Endothelial cell of umbilical vein (primary cell): ENCODE data around the gene LCTL. TPM values are rescaled to one million over a fixed set of nuclear protein-coding genes. Genes with fewer than 3 reads are reported as not detected.

Experiments used
- BruUV-seq: library from RNA; stranded (reverse); fragments of 400-500 nt; replicated peaks from 2 replicates; lab custom pipeline; 2021; lab: Mats Ljungman, UMichigan
- CTCF ChIA-PET: fragments of 300-600, 350-600 bp; sonication (Branson Sonifier 250); formaldehyde crosslinking; loops from one replicate; lab custom pipeline; 2021; ENCODE audit warnings: antibody characterized with exemption, inconsistent platforms; lab: Charles Lee
- POLR2A ChIA-PET: fragments of 300-600, 350-600 bp; sonication (Branson Sonifier 250); formaldehyde crosslinking; loops from one replicate; lab custom pipeline; 2021; ENCODE audit warnings: antibody characterized with exemption, inconsistent platforms; lab: Charles Lee
- DNase-seq: peaks from one replicate; pipeline ENCODE4 v3.0.0-alpha.2; 2011; ENCODE audit warnings: low read depth, low spot score
- FAIRE-seq: peaks from 2 replicates; lab custom pipeline; 2011; peaks lifted over from hg19 to GRCh38; lab: Jason Lieb, UNC
- H2AFZ ChIP-seq: 2 replicates; pipeline ENCODE4 v1.6.0; 2012; ENCODE audit warnings: low read depth, low read length, control low read depth, inconsistent platforms
- H3K27ac ChIP-seq: 2 replicates; pipeline ENCODE4 v1.5.1; 2011; ENCODE audit warnings: low read depth, mild to moderate bottlenecking, control low read depth, low read length, moderate library complexity; ENCODE audit not compliant: insufficient read depth
- H3K27me3 ChIP-seq, 2 experiments: 2 replicates each; pipeline versions ENCODE4 v1.6.0 to v1.6.1; 2011; ENCODE audit warnings: low read length in 2 of 2, mixed read lengths in 1 of 2; ENCODE audit not compliant: control insufficient read depth in 2 of 2, insufficient read depth in 2 of 2
- H3K36me3 ChIP-seq, 2 experiments: 2 replicates in 1 of 2; 3 replicates in 1 of 2; pipeline ENCODE4 v1.5.1; 2011; ENCODE audit warnings: low read length in 2 of 2, mild to moderate bottlenecking in 1 of 2, moderate library complexity in 1 of 2; ENCODE audit not compliant: control insufficient read depth in 2 of 2, insufficient read depth in 2 of 2; ENCODE audit errors: extremely low read depth in 1 of 2
- H3K4me1 ChIP-seq: 3 replicates; pipeline ENCODE4 v1.5.1; 2011; ENCODE audit warnings: mild to moderate bottlenecking, low read length; ENCODE audit not compliant: control insufficient read depth, insufficient read depth; ENCODE audit errors: extremely low read depth
- H3K4me2 ChIP-seq: 2 replicates; pipeline ENCODE4 v1.6.1; 2011; ENCODE audit warnings: low read length, control low read depth, mixed read lengths; ENCODE audit not compliant: insufficient read depth
- H3K4me3 ChIP-seq, 3 experiments: fragments of 200-600 bp in 1 of 3; sonication (generic), shearing (Covaris generic) in 1 of 3; replicated peaks in 1 of 3; 2 replicates each; pipeline ENCODE4 v1.5.1; 2011 to 2016; ENCODE audit warnings: control low read depth in 3 of 3, low read length in 3 of 3, mild to moderate bottlenecking in 2 of 3, inconsistent platforms in 1 of 3, low read depth in 1 of 3, moderate library complexity in 1 of 3; ENCODE audit not compliant: insufficient read depth in 1 of 3
- H3K79me2 ChIP-seq: 2 replicates; pipeline ENCODE4 v1.6.0; 2012; ENCODE audit warnings: low read length, inconsistent platforms; ENCODE audit not compliant: control insufficient read depth, insufficient read depth
- H3K9ac ChIP-seq: replicated peaks from 2 replicates; pipeline ENCODE3; 2011; ENCODE audit warnings: low read length, control low read depth; ENCODE audit not compliant: insufficient read depth; ENCODE audit errors: extremely low read depth
- H3K9me1 ChIP-seq: replicated peaks from 3 replicates; pipeline ENCODE4 v1.6.0; 2011; ENCODE audit warnings: mild to moderate bottlenecking, low read length; ENCODE audit not compliant: control insufficient read depth, insufficient read depth; ENCODE audit errors: extremely low read depth
- H3K9me3 ChIP-seq: replicated peaks from 2 replicates; pipeline ENCODE4 v1.5.1; 2012; ENCODE audit warnings: low read length, inconsistent platforms; ENCODE audit not compliant: control insufficient read depth, insufficient read depth
- H4K20me1 ChIP-seq: replicated peaks from 2 replicates; pipeline ENCODE3; 2011; ENCODE audit warnings: mild to moderate bottlenecking, low read length; ENCODE audit not compliant: control insufficient read depth, insufficient read depth; ENCODE audit errors: extremely low read depth
- EZH2 ChIP-seq: IDR thresholded peaks from 2 replicates; pipeline ENCODE4 v1.6.1; 2012; ENCODE audit warnings: borderline replicate concordance, low read depth, mild to moderate bottlenecking, moderate library complexity, low read length, inconsistent platforms; ENCODE audit not compliant: severe bottlenecking
- FOS ChIP-seq: IDR thresholded peaks from 2 replicates; pipeline ENCODE4 v1.6.1; 2011; ENCODE audit warnings: mild to moderate bottlenecking, low read length, moderate library complexity, borderline replicate concordance; ENCODE audit not compliant: insufficient read depth
- GATA2 ChIP-seq: IDR thresholded peaks from 2 replicates; pipeline ENCODE4 v1.7.0; 2011; ENCODE audit warnings: low read depth, mild to moderate bottlenecking, moderate library complexity, mixed read lengths, low read length; ENCODE audit not compliant: insufficient read length, insufficient read depth
- JUN ChIP-seq: IDR thresholded peaks from 2 replicates; pipeline ENCODE4 v1.6.1; 2011; ENCODE audit warnings: borderline replicate concordance, low read depth; ENCODE audit not compliant: insufficient read length, insufficient read depth
- MAX ChIP-seq: IDR thresholded peaks from 2 replicates; pipeline ENCODE4 v1.6.1; 2011; ENCODE audit not compliant: insufficient read depth, insufficient read length
- MYC ChIP-seq: IDR thresholded peaks from one replicate; pipeline ENCODE4 v1.6.1; 2011; ENCODE audit warnings: mild to moderate bottlenecking, low read depth, low read length
- POLR2A ChIP-seq: IDR thresholded peaks from 2 replicates; pipeline ENCODE4 v1.6.1; 2012; ENCODE audit warnings: low read depth, mild to moderate bottlenecking, control low read depth, low read length
- POLR2AphosphoS5 ChIP-seq: IDR thresholded peaks from 2 replicates; pipeline ENCODE4 v1.6.1; 2012; ENCODE audit warnings: low read depth, mild to moderate bottlenecking, control low read depth, low read length, moderate library complexity; ENCODE audit not compliant: insufficient read depth
- dilution Hi-C: fragments of 300-500 bp; cut with MboI; formaldehyde crosslinking; loops from one replicate; pipeline ENCODE4 v1.15.0; 2019; ENCODE audit warnings: low sequenced_read_pairs; ENCODE audit not compliant: extremely low pct_ligation_motif_present
- intact Hi-C: fragments of 100-400 bp; cut with micrococcal nuclease; formaldehyde crosslinking; loops from one replicate; pipeline ENCODE4 v1.10.0; 2022
- polyA plus RNA-seq, 4 experiments: library from polyadenylated mRNA; depleted of rRNA in 3 of 4; stranded (reverse) in 3 of 4; unstranded in 1 of 4; fragments of >200 nt; gene quantifications; 2 replicates each; pipeline versions ENCODE4 v1.2.1 to v1.2.3, GENCODE V29; 2011 to 2012; ENCODE audit warnings: missing spikeins in 1 of 4
- total RNA-seq: library from RNA; stranded (reverse); gene quantifications from 2 replicates; pipeline ENCODE4 v1.2.3, GENCODE V29; 2021
- TF ChIP-seq, protein P1 (sequence below), 2 donors: IDR thresholded peaks; 1 replicate in 1 of 2; 2 replicates in 1 of 2; pipeline ENCODE4 v1.5.1; 2011; ENCODE audit warnings: low read length in 2 of 2, mild to moderate bottlenecking in 2 of 2, moderate library complexity in 2 of 2, control low read depth in 1 of 2, inconsistent platforms in 1 of 2, low read depth in 1 of 2; ENCODE audit not compliant: insufficient read depth in 1 of 2; ENCODE audit errors: extremely low read depth in 1 of 2

The LCTL gene
- total and polyA plus RNA-seq, 2 donors (not counting 3 experiments of a cell fraction or from before 2014, with no cell fraction given): 0.04 TPM; not detected in 1

DNA sequence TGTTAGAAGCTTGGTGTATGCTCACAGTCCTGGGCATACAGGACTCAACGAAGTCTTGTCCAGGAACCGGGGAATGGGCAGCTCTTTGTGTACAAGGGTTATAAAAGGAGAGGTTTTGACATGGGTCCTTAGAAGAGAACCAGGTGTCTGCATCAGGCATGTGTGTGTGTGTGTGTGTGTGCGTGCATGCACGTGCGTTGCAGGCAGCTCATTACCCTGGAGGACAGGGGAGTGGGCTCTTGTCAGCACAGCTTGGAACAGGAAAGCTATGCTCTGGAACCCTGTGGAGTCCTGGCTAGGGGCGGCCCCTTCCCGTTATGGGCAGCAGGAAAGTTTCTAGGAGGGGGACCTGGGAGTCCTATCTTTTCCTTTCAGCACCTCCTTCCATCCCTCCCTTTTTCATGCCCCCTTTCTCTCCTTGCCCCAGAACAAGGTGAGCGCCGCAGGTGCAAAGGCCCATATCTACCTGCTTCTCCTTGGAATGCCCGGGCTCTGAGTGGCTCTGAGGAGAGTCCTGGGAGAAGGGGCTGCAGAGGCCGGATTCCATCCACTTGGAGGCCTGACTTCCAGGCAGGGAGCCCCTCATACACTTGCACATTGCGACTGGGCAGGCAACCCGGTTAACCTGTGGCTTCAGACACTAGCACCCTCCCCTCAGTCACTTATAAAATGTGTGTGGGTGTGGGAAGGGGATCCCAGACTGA is 33.9 kb upstream of the LCTL start:
- Histone ChIP-seq H3K27me3 (no peaks in the 10 kb centered on the region), H3K27ac (no peak overlapping the region), H3K9ac (no peak overlapping the region), H3K4me1 (no peaks in the 10 kb centered on the region), H2AFZ (no peak overlapping the region), H3K36me3 (no peaks in the 10 kb centered on the region), H3K79me2 (no peaks in the 10 kb centered on the region), H3K4me2 (no peak overlapping the region), H3K9me3 (no peaks in the 10 kb centered on the region), H3K4me3 (no peak overlapping the region), H3K9me1 (no peaks in the 10 kb centered on the region), H4K20me1 (no peaks in the 10 kb centered on the region)
- no TSS peak for BruUV-seq
- no peak for TF ChIP-seq POLR2AphosphoS5
- TF ChIP-seq, protein P1, sequence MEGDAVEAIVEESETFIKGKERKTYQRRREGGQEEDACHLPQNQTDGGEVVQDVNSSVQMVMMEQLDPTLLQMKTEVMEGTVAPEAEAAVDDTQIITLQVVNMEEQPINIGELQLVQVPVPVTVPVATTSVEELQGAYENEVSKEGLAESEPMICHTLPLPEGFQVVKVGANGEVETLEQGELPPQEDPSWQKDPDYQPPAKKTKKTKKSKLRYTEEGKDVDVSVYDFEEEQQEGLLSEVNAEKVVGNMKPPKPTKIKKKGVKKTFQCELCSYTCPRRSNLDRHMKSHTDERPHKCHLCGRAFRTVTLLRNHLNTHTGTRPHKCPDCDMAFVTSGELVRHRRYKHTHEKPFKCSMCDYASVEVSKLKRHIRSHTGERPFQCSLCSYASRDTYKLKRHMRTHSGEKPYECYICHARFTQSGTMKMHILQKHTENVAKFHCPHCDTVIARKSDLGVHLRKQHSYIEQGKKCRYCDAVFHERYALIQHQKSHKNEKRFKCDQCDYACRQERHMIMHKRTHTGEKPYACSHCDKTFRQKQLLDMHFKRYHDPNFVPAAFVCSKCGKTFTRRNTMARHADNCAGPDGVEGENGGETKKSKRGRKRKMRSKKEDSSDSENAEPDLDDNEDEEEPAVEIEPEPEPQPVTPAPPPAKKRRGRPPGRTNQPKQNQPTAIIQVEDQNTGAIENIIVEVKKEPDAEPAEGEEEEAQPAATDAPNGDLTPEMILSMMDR (IDR thresholded peaks at IDR 0.05; ENCODE audit: extremely low read depth in 1 of 2, insufficient read depth in 1 of 2, low read depth in 1 of 2, low read length in 2 of 2): no peak
- TF ChIP-seq JUN: no peak
- TF ChIP-seq MYC: no peak
- TF ChIP-seq FOS: no peak
- TF ChIP-seq POLR2A: no peak
- TF ChIP-seq EZH2: no peak
- no peak for TF ChIP-seq GATA2
- TF ChIP-seq MAX: no peak
- POLR2A ChIA-PET: no interaction called here
- FAIRE-seq (no peak), DNase-seq (no peak)
- CTCF ChIA-PET: interaction anchor here (0.6 to 11.3 kb wide), 8 partner anchors 10 to 264 kb away, joined by 3 to 152 read pairs (median 4); no protein-coding TSS in a partner anchor
- dilution Hi-C loops: no loop called here
- intact Hi-C loops: no loop called here
